ENCODE results near the gene RRM1. TPM values are rescaled to one million over a fixed set of nuclear protein-coding genes. Genes with fewer than 3 reads are reported as not detected.

The RRM1 gene
- total and polyA plus RNA-seq, 2 experiments from 2014 or later, result 73.4 to 91.1 TPM

GRCh38 chr11:4095509-4096230 lies 1.1 kb downstream of the RRM1 start:
- no peaks in the 10 kb centered on the region for H3K9me3 ChIP-seq (ENCODE audit: low read depth)
- peak overlapping the region; percentile 97 for H3K9ac ChIP-seq
- peak overlapping the region; percentile 96 for H3K27ac ChIP-seq
- TF ChIP-seq EZH2 (IDR thresholded peaks at IDR 0.05; ENCODE audit: insufficient read depth, poor library complexity, severe bottlenecking), result no peak
- TF ChIP-seq EZH2phosphoT487 (IDR thresholded peaks at IDR 0.05; ENCODE audit: insufficient read depth, low read depth), result no peak
- H3K4me1 ChIP-seq (ENCODE audit: insufficient read depth), result peaks cover 17% of the 10 kb centered on the region
- H3K36me3 ChIP-seq (ENCODE audit: low read depth), result no peaks in the 10 kb centered on the region
- in situ Hi-C loops (cut with MboI), result no loop called here
- H3K4me3 ChIP-seq, result peak overlapping the region; percentile 87
- H3F3A ChIP-seq (ENCODE audit: insufficient read depth), result peaks cover 5% of the 10 kb centered on the region; the same call in 1 of the 2 replicates
- H3K27me3 ChIP-seq (replicated peaks; ENCODE audit: insufficient read depth), result no peaks in the 10 kb centered on the region
- H4K20me1 ChIP-seq (ENCODE audit: insufficient read depth), result no peaks in the 10 kb centered on the region
- peak overlapping the region; percentile 89 for H2AFZ ChIP-seq
- peak overlapping the region; percentile 90 for H3K4me2 ChIP-seq (ENCODE audit: unreplicated experiment)
- H3K9me2 ChIP-seq (ENCODE audit: insufficient read depth), result no peaks in the 10 kb centered on the region
- WGBS, 2 experiments (ENCODE audit: low coverage in 1 of 2, low lambda C conversion rate in 2 of 2, missing lambda C conversion rate in 2 of 2), result 3 to 5% methylated on average over 10 of the region's 10 CpGs
- H3K79me2 ChIP-seq (ENCODE audit: insufficient read depth), result peaks cover 56% of the 10 kb centered on the region
- DNase-seq, result peak; percentile 85

- H3K4me1 ChIP-seq (ENCODE audit: insufficient read depth), result peaks cover 17% of the 10 kb centered on the region
- H3K79me2 ChIP-seq (ENCODE audit: insufficient read depth), result peaks cover 80% of the 10 kb centered on the region
- peaks cover 6% of the 10 kb centered on the region; the same call in 1 of the 2 replicates for H3K36me3 ChIP-seq (ENCODE audit: low read depth)
- H3K27ac ChIP-seq, result no peak overlapping the region
- TF ChIP-seq EZH2 (IDR thresholded peaks at IDR 0.05; ENCODE audit: insufficient read depth, poor library complexity, severe bottlenecking) (no peak), EZH2phosphoT487 (IDR thresholded peaks at IDR 0.05; ENCODE audit: insufficient read depth, low read depth) (no peak)
- no peak overlapping the region for H3K4me2 ChIP-seq (ENCODE audit: unreplicated experiment)
- no peaks in the 10 kb centered on the region for H3K9me2 ChIP-seq (ENCODE audit: insufficient read depth)
- no peaks in the 10 kb centered on the region for H3K27me3 ChIP-seq (replicated peaks; ENCODE audit: insufficient read depth)
- DNase-seq, result no peak
- in situ Hi-C loops (cut with MboI), result no loop called here
- H3F3A ChIP-seq (ENCODE audit: insufficient read depth), result peaks cover 5% of the 10 kb centered on the region; the same call in 1 of the 2 replicates
- H3K4me3 ChIP-seq, result no peak overlapping the region
- no peaks in the 10 kb centered on the region for H3K9me3 ChIP-seq (ENCODE audit: low read depth)
- no peak overlapping the region for H3K9ac ChIP-seq
- H4K20me1 ChIP-seq (ENCODE audit: insufficient read depth), result no peaks in the 10 kb centered on the region
- no peak overlapping the region for H2AFZ ChIP-seq
- 61 to 63% methylated on average over 4 of the region's 4 CpGs for WGBS, 2 experiments (ENCODE audit: low coverage in 1 of 2, low lambda C conversion rate in 2 of 2, missing lambda C conversion rate in 2 of 2)
Observed at GRCh38 chr11:4098026-4098621, 3.5 kb downstream of the RRM1 start.

DNA sequence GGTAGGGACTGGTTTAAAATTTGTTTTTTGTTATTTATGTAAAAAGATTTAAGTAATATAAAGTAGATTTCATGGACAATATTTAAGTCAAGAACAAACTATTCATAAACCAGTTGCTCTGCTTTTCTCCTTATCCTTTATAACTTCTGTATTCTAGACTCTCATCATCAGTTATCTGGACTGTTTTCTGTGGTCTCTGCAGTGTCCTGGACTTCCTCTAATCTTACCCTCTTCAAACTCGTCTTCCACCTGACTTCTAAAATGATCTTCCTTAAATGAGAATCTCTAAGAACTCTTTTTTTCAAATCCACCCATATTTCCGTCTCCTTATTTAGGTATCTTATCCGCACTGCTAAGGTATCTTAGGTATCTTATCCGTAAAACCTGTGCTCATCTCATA lies 8.1 kb downstream of the RRM1 start:
- Histone ChIP-seq H3K9me2 (ENCODE audit: insufficient read depth) (no peaks in the 10 kb centered on the region), H3K4me1 (ENCODE audit: insufficient read depth) (peaks cover 1% of the 10 kb centered on the region; the same call in 1 of the 2 replicates), H3K9ac (no peak overlapping the region), H3K36me3 (ENCODE audit: low read depth) (peaks cover 34% of the 10 kb centered on the region; the same call in 1 of the 2 replicates), H3K4me2 (ENCODE audit: unreplicated experiment) (no peak overlapping the region), H3K27ac (no peak overlapping the region), H3F3A (ENCODE audit: insufficient read depth) (no peaks in the 10 kb centered on the region), H3K79me2 (ENCODE audit: insufficient read depth) (peaks cover 74% of the 10 kb centered on the region), H2AFZ (no peak overlapping the region), H4K20me1 (ENCODE audit: insufficient read depth) (no peaks in the 10 kb centered on the region), H3K9me3 (ENCODE audit: low read depth) (no peaks in the 10 kb centered on the region), H3K4me3 (no peak overlapping the region), H3K27me3 (replicated peaks; ENCODE audit: insufficient read depth) (no peaks in the 10 kb centered on the region)
- no peak for DNase-seq
- no peak for TF ChIP-seq EZH2 (IDR thresholded peaks at IDR 0.05; ENCODE audit: insufficient read depth, poor library complexity, severe bottlenecking)
- WGBS, 2 experiments (ENCODE audit: low coverage in 1 of 2, low lambda C conversion rate in 2 of 2, missing lambda C conversion rate in 2 of 2), result 86 to 89% methylated on average over 4 of the region's 4 CpGs
- in situ Hi-C loops (cut with MboI), result no loop called here

- Histone ChIP-seq H3K27ac (no peak overlapping the region), H2AFZ (no peak overlapping the region), H3K4me1 (ENCODE audit: insufficient read depth) (no peaks in the 10 kb centered on the region), H3K79me2 (ENCODE audit: insufficient read depth) (peaks cover 69% of the 10 kb centered on the region), H4K20me1 (ENCODE audit: insufficient read depth) (no peaks in the 10 kb centered on the region), H3F3A (ENCODE audit: insufficient read depth) (no peaks in the 10 kb centered on the region), H3K27me3 (replicated peaks; ENCODE audit: insufficient read depth) (no peaks in the 10 kb centered on the region), H3K9me2 (ENCODE audit: insufficient read depth) (no peaks in the 10 kb centered on the region), H3K4me3 (no peak overlapping the region), H3K9me3 (ENCODE audit: low read depth) (no peaks in the 10 kb centered on the region), H3K4me2 (ENCODE audit: unreplicated experiment) (no peak overlapping the region), H3K36me3 (ENCODE audit: low read depth) (peaks cover 38% of the 10 kb centered on the region; the same call in 1 of the 2 replicates), H3K9ac (no peak overlapping the region)
- no peak for DNase-seq
- WGBS, 2 experiments (ENCODE audit: low coverage in 1 of 2, low lambda C conversion rate in 2 of 2, missing lambda C conversion rate in 2 of 2), result 96 to 100% methylated on average over 2 of the region's 2 CpGs
- in situ Hi-C loops (cut with MboI), result no loop called here
- TF ChIP-seq EZH2phosphoT487 (IDR thresholded peaks at IDR 0.05; ENCODE audit: insufficient read depth, low read depth) (no peak), EZH2 (IDR thresholded peaks at IDR 0.05; ENCODE audit: insufficient read depth, poor library complexity, severe bottlenecking) (no peak)
Observed at GRCh38 chr11:4103269-4103668, 8.7 kb downstream of the RRM1 start.

All from GM23248 (cell line).